ENCODE measurements around the gene EZH2.

The EZH2 gene

DNA sequence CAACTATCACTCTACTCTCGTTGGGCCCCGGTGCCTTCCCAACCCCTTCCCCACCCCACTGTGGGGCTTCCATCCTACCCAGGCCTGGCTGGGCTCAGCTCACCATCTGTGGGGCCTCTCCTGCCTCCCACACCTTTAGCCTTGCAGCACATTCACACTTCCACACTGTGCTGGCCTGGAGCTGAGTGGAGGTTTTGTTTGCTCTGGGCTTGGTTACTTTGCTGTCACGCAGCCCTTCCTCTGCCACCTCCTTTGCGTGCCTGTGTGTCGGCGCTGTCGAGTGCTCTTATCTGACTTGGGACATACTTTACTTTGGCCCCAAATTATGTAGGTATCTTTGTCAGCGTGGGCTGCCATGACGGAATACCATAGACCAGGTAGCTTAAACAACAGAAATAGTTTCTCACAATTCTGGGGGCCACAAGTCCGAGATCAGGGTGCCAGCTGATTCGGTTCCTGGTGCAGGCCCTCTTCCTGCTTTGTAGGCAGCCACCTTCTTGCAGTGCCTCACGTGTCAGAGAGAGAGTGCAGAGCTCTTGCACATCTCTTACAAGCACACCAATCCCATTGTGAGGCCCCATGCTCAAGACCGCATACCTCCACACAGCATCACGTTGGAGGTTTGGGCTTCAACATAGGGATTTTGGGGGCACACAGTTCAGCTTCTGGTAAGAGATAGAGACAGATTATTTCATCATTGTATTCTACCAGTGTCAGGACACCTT, 96.4 kb downstream of the EZH2 start:
- no peak for DNase-seq (ENCODE audit: low spot score)
- peak overlapping the region; percentile 19 for H3K27ac ChIP-seq
- ChIA-PET POLR2A (ENCODE audit: low non-redundant PET) (no interaction called here), CTCF (interaction anchor here (0.5 kb wide), 1 partner anchor 206 kb away, joined by 5 read pairs; no protein-coding TSS in a partner anchor)
- TF ChIP-seq, protein P1, sequence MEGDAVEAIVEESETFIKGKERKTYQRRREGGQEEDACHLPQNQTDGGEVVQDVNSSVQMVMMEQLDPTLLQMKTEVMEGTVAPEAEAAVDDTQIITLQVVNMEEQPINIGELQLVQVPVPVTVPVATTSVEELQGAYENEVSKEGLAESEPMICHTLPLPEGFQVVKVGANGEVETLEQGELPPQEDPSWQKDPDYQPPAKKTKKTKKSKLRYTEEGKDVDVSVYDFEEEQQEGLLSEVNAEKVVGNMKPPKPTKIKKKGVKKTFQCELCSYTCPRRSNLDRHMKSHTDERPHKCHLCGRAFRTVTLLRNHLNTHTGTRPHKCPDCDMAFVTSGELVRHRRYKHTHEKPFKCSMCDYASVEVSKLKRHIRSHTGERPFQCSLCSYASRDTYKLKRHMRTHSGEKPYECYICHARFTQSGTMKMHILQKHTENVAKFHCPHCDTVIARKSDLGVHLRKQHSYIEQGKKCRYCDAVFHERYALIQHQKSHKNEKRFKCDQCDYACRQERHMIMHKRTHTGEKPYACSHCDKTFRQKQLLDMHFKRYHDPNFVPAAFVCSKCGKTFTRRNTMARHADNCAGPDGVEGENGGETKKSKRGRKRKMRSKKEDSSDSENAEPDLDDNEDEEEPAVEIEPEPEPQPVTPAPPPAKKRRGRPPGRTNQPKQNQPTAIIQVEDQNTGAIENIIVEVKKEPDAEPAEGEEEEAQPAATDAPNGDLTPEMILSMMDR (conservative IDR thresholded peaks at IDR 0.05; ENCODE audit: low read depth), result no peak

DNA sequence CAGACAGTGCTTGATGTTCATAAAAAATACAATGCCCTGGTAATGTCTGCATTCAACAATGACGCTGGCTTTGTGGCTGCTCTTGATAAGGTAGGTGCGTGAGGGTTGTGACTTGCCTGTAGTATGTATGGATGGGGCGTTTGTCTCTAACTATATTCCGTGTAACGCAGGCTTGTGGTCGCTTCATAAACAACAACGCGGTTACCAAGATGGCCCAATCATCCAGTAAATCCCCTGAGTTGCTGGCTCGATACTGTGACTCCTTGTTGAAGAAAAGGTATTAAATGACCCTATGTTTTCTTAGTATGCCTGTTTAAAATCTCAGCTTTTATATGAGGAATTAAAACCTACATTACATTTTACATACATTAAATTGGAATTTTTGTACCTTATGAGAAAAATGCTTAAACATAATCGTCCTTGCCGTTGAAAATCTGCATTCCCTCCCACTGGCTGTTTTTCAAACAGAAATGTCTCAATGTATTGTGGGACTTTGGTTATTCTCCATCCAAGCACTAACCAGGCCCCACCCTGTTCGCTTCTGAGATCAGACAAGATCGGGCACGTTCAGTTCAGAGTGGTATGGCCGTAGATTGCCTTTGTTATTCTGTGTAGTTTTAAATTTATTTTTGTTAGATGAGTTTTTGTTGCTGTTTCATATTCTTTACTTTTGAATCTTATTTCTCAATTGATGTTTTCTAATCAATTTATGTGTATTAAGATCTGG, 100.1 kb downstream of the EZH2 start:
- TF ChIP-seq, protein P1 (conservative IDR thresholded peaks at IDR 0.05; ENCODE audit: low read depth), result no peak
- POLR2A ChIA-PET (ENCODE audit: low non-redundant PET), result no interaction called here

DNA sequence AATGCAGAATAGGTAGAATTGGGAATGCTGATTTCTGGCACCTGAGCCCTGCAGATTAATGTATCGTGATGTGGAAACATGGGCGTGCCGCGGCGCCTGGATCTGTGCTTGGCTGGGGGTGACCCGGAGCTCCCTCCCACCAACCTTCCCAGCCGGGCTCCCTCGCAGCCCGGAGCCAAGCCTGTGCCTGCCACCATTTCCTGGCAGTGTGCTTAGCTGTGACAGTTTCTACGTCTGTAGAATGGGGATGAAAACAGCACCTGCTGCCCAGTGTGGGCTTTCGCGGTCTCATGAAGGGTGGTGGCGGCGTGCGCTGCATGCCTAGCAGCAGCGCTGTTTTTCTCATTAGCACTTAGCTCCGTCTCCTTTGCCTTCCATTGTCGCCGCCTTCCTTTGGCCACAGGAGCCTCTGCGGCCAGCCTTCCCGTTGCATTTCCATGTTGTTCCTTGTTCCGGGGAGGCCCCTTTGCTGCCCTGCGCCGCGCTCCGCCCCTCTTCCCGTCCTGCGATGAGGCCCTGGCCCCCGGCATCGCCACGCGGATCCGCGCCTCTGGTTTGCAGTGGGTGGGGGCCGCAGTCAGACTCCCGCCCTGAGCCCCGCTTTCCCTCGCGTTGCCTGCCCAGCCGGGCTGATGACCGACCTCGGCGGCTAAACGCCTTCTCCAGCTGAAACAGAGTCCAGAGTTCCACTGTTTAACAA, 101.2 kb downstream of the EZH2 start:
- no peak for DNase-seq (ENCODE audit: low spot score)
- H3K27ac ChIP-seq, result peak overlapping the region; percentile 87
- ChIA-PET POLR2A (ENCODE audit: low non-redundant PET) (no interaction called here), CTCF (no interaction called here)
- TF ChIP-seq, protein P1 (conservative IDR thresholded peaks at IDR 0.05; ENCODE audit: low read depth), result no peak

More for the DNA sequence above, 100.1 kb downstream of the EZH2 start:
- CTCF ChIA-PET, result interaction anchor here (0.8 kb wide), 1 partner anchor 183 kb away, joined by 3 read pairs; no protein-coding TSS in a partner anchor
- peak overlapping the region; percentile 87 for H3K27ac ChIP-seq
- peak; percentile 59 for DNase-seq (ENCODE audit: low spot score)

DNA sequence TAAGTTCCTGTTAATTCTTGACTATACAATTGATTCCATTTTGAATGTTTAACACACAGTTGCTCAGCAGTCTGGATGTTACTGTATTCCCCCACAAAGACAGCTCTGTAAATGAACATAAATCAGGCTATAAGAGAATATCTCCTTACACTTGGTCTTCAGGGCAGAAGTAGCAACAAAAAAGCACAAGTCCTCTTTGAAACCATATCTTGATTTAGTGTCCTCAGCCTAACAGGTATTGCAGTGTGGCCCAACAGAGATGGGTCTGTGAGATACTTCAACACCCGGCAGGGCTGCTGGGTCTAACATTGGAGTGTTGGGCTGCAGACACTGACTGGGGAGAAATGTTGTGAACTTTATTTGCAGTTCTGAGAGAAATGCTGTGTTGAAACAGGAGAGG, 109.6 kb downstream of the EZH2 start:
- CTCF ChIA-PET, result no interaction called here
- TF ChIP-seq, protein P1 (conservative IDR thresholded peaks at IDR 0.05; ENCODE audit: low read depth), result no peak
- POLR2A ChIA-PET (ENCODE audit: low non-redundant PET), result no interaction called here

DNA sequence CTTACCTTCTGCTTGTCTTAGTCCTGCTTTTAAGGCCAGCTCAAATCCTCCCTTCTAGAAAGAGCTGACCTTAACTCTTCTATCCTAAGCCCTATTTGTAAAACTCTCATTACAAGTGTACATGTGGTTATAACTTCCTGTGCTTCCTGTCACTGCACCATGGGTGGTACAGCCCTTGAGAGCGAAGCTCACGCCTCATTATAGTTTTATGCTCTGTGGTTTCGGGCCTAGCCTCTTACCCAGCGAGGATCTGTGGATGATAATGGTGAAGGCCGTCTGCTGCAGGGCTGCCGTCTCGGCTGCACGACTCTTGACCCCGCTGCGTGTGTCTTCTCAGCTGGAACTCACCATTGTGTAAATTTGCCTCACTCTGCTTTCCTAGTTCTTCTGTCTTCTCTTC, 110.8 kb downstream of the EZH2 start:
- TF ChIP-seq, protein P1 (conservative IDR thresholded peaks at IDR 0.05; ENCODE audit: low read depth), result no peak
- DNase-seq (ENCODE audit: low spot score), result no peak
- peak overlapping the region; percentile 39; the same call in 1 of the 2 replicates for H3K27ac ChIP-seq
- ChIA-PET POLR2A (ENCODE audit: low non-redundant PET) (no interaction called here), CTCF (no interaction called here)

More for the DNA sequence above, 109.6 kb downstream of the EZH2 start:
- no peak overlapping the region for H3K27ac ChIP-seq
- no peak for DNase-seq (ENCODE audit: low spot score)

DNA sequence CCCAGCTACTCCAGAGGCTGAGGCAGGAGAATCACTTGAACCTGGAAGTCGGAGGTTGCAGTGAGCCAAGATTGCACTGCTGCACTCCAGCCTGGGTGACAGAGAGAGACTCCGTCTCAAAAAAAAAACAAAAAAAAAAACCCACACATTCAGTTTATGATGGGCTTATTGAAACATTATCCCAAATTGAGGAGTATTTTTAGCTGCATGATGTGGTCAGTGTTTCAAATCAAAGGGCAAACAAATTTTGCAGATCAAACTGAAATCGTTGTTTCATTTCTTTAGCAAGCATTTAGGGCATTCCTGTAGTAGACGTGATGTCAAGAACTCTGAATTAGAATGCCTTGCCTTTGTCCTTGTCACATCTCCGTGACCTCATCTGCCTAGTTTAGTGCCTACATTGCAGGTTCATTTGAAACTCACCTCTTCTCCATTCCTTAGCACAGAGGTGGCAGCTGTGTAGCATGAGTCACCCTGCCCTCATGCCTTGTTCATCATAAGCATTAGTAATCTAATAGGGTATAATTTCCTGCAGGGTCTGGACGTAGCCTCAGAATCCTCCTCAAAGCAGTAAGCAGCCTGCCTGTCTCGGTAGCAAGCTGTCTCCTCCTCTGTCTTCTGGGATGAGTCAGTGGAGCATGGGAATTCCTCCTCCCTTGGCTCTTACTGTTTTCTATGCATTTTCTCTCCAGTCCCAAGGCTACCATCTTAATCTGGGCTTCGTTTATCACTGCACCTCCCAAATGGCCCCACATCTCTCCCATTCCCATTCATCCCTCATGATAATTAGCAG, 111.6 kb downstream of the EZH2 start:
- CTCF ChIA-PET, result no interaction called here
- TF ChIP-seq, protein P1 (conservative IDR thresholded peaks at IDR 0.05; ENCODE audit: low read depth), result no peak
- H3K27ac ChIP-seq, result peak overlapping the region; percentile 67
- peak; percentile 83 for DNase-seq (ENCODE audit: low spot score)
- POLR2A ChIA-PET (ENCODE audit: low non-redundant PET), result no interaction called here

Measured in RWPE1 (cell line).